Peyer's patch (tissue), 4 donors: ENCODE results near the gene G6PC2. TPM values are rescaled to one million over a fixed set of nuclear protein-coding genes. Genes with fewer than 3 reads are reported as not detected.

Experiments used
- DNase-seq, 3 donors: peaks; one replicate each; pipeline ENCODE4 v3.0.0-alpha.2; 2017 to 2019
- H3K27ac ChIP-seq, 4 donors: fragments of 200-600 bp; sonication (generic); one replicate each; pipeline ENCODE4 v1.5.1; 2016 to 2019
- H3K27me3 ChIP-seq, 2 donors: fragments of 200-600 bp; sonication (generic); one replicate each; pipeline ENCODE4 v1.5.1; 2019
- H3K36me3 ChIP-seq, 3 donors: fragments of 200-600 bp; sonication (generic); one replicate each; pipeline ENCODE4 v1.5.1; 2016 to 2019
- H3K4me1 ChIP-seq, 4 donors: fragments of 200-600 bp; sonication (generic); one replicate each; pipeline ENCODE4 v1.5.1; 2016 to 2019
- H3K4me3 ChIP-seq, 4 donors: fragments of 200-600 bp; sonication (generic); 1 replicate in 3 of 4; 2 replicates in 1 of 4; pipeline ENCODE4 v1.5.1; 2016 to 2019; ENCODE audit warnings: mild to moderate bottlenecking in 1 of 4
- H3K9me3 ChIP-seq, 4 donors: fragments of 200-600 bp; sonication (generic); one replicate each; pipeline ENCODE4 v1.5.1; 2016 to 2019; ENCODE audit warnings: mild to moderate bottlenecking in 1 of 4
- POLR2A ChIP-seq, 2 donors: fragments of 450-650 bp; IDR thresholded peaks; one replicate each; pipeline ENCODE4 v1.5.1; 2017; ENCODE audit warnings: antibody characterized with exemption in 2 of 2, mild to moderate bottlenecking in 2 of 2, moderate library complexity in 2 of 2
- total RNA-seq, 4 donors: library from RNA; depleted of rRNA; stranded (reverse); fragments of >200 nt; gene quantifications; one replicate each; pipeline ENCODE4 v1.1.0, GENCODE V29; 2016
- TF ChIP-seq, protein P1 (sequence below), 6 experiments: fragments of 450-650 bp in 4 of 6; fragments of 200-600 bp in 2 of 6; sonication (generic) in 1 of 6; IDR thresholded peaks; one replicate each; pipeline ENCODE4 v1.5.1; 2017 to 2019; ENCODE audit warnings: antibody characterized with exemption in 6 of 6, mild to moderate bottlenecking in 3 of 6, moderate library complexity in 1 of 6

Gene G6PC2
- total RNA-seq, 4 donors from 2014 or later: not detected

DNA sequence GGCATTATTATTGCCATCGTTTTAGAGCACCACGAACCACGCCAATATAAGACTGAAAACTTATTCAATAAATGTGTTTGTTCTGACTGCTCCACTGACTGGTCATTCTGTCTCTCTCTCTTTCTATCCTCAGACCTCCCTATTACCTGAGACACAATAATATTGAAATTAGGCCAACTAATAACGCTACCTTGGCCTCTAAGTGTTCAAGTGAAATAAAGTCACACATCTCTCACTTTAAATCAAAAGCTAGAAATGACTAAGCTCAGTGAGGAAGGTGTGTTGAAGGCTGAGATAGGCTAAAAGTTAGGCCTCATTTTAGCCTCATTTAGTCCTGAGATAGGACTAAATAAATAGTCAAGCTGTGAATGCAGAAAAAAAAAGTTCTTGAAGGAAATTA lies 38.8 kb downstream of the G6PC2 start:
- Histone ChIP-seq H3K27me3 (no peaks in the 10 kb centered on the region), H3K36me3 (no peaks in the 10 kb centered on the region), H3K9me3 (no peaks in the 10 kb centered on the region), H3K4me3 (no peak overlapping the region), H3K27ac (no peak overlapping the region), H3K4me1 (no peaks in the 10 kb centered on the region)
- DNase-seq: no peak
- no peak for TF ChIP-seq POLR2A (IDR thresholded peaks at IDR 0.05)
- TF ChIP-seq, protein P1, sequence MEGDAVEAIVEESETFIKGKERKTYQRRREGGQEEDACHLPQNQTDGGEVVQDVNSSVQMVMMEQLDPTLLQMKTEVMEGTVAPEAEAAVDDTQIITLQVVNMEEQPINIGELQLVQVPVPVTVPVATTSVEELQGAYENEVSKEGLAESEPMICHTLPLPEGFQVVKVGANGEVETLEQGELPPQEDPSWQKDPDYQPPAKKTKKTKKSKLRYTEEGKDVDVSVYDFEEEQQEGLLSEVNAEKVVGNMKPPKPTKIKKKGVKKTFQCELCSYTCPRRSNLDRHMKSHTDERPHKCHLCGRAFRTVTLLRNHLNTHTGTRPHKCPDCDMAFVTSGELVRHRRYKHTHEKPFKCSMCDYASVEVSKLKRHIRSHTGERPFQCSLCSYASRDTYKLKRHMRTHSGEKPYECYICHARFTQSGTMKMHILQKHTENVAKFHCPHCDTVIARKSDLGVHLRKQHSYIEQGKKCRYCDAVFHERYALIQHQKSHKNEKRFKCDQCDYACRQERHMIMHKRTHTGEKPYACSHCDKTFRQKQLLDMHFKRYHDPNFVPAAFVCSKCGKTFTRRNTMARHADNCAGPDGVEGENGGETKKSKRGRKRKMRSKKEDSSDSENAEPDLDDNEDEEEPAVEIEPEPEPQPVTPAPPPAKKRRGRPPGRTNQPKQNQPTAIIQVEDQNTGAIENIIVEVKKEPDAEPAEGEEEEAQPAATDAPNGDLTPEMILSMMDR (IDR thresholded peaks at IDR 0.05): no peak

DNA sequence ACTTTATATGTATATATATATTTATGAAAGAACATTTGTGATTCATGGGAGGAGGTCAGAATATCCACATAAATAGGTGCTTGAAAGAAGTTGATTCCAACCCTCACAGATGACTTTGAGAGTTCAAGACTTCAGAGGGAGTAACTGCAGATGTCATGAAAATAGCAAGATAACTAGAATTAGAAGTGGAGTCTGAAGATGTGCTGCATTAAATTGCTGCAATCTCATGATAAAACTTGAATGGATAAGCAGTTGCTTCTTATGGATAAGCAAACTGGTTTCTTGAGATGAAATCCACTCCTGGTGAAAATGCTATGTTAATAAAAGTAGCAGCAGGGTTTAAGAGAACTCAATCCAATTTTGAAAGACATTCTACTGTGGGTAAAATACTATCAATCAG lies 40.2 kb downstream of the G6PC2 start:
- Histone ChIP-seq H3K36me3 (no peaks in the 10 kb centered on the region), H3K4me1 (no peaks in the 10 kb centered on the region), H3K27me3 (no peaks in the 10 kb centered on the region), H3K27ac (no peak overlapping the region), H3K9me3 (no peaks in the 10 kb centered on the region), H3K4me3 (no peak overlapping the region)
- no peak for DNase-seq
- TF ChIP-seq, protein P1 (IDR thresholded peaks at IDR 0.05): no peak
- no peak for TF ChIP-seq POLR2A (IDR thresholded peaks at IDR 0.05)

DNA sequence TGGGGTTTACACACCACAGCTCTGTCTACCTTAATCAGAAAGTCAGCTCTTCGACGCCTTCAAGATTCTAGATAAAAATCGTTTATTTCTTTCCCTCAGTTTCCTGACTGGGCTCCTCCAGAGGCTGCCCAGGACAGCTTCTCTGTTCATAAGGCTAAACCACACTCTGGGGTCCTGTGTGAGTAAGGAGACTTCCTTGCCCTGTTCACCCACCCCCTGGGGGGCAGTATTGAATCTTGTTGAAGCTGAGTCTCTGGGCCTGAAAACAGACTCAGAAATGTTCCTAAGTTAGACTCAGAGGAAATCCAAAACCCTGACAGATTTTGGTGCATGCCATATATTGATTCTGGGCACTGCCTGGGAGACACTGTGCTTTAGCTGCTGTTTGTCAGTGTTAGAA lies 43.0 kb downstream of the G6PC2 start:
- Histone ChIP-seq H3K9me3 (no peaks in the 10 kb centered on the region), H3K4me3 (no peak overlapping the region), H3K4me1 (no peaks in the 10 kb centered on the region), H3K36me3 (no peaks in the 10 kb centered on the region), H3K27me3 (no peaks in the 10 kb centered on the region), H3K27ac (no peak overlapping the region)
- TF ChIP-seq, protein P1 (IDR thresholded peaks at IDR 0.05): no peak
- DNase-seq: no peak

DNA sequence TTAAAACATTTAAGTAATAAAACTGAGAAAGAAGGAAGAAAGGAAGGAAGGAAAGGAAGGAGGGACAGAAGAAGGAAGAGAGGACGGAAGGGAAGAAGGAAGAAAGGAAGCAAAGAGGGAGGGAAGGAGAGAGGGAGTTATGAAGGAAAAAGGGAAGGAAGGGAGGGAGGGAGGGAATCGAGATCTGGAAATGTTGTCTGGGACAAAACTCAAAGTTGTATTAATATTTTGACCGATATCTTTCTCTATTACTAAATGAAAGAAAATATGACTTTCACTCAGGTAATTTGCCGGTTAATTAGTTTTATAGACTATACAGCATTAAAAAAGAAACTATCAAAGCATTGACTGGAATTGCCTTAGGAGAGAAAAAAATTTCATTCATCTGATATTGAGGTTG lies 44.4 kb downstream of the G6PC2 start:
- DNase-seq: no peak
- no peaks in the 10 kb centered on the region for H3K9me3 ChIP-seq
- no peak overlapping the region for H3K4me3 ChIP-seq
- H3K27ac ChIP-seq: no peak overlapping the region
- no peaks in the 10 kb centered on the region for H3K27me3 ChIP-seq
- no peaks in the 10 kb centered on the region for H3K36me3 ChIP-seq
- TF ChIP-seq, protein P1 (IDR thresholded peaks at IDR 0.05): no peak
- no peak for TF ChIP-seq POLR2A (IDR thresholded peaks at IDR 0.05)
- H3K4me1 ChIP-seq: no peaks in the 10 kb centered on the region

DNA sequence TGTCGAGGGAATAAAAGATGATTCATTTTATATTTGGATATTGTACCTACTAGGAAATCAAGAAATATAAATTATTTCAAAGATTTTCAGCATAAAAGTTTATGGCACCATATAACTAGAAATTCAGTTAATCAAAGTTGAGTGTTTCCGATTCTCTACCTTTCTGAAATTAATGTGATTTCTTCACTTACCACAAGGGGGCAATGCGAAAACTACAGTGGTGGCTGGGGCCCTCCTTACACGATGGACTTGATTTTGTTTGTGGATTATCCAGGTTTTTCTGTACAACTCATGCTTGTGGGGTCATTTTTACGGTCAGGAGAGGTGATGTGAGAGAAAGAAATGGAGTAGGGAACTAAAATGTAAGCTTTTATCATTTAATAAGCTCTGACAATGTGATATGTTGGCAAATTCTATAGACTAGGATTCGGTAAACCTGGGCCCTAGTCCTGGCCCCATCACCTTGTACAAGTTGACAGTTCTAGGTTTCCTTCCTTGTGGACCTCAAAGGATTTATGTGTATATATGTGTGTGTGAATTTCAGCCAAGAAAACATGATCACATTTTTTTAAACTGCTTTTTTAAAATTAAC lies 47.6 kb downstream of the G6PC2 start:
- Histone ChIP-seq H3K4me3 (no peak overlapping the region), H3K36me3 (no peaks in the 10 kb centered on the region), H3K9me3 (no peaks in the 10 kb centered on the region), H3K27me3 (no peaks in the 10 kb centered on the region), H3K27ac (no peak overlapping the region), H3K4me1 (no peaks in the 10 kb centered on the region)
- TF ChIP-seq, protein P1 (IDR thresholded peaks at IDR 0.05): peak in 5 of 6 experiments; percentile 22 to 58 (median 57)
- no peak for TF ChIP-seq POLR2A (IDR thresholded peaks at IDR 0.05)
- no peak for DNase-seq

DNA sequence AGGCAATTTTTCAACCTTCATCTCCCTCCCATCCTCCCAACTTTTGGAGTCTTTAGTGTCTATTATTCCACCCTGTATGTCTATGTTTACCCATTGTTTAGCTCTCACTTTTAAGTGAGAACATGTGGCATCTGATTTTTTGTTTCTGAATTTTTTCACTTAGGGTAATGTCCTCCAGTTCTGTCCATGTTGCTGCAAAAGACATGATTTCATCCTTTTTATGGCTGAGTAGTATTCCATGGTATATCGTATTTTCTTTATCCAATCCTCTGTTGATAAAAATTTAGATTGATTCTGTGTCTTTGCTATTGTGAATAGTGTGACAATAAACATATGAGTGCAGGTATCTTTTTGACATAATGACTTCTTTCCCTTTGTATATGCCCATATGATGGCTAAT lies 48.2 kb downstream of the G6PC2 start:
- Histone ChIP-seq H3K27ac (no peak overlapping the region), H3K36me3 (no peaks in the 10 kb centered on the region), H3K9me3 (no peaks in the 10 kb centered on the region), H3K4me3 (no peak overlapping the region), H3K4me1 (no peaks in the 10 kb centered on the region), H3K27me3 (no peaks in the 10 kb centered on the region)
- DNase-seq: no peak
- no peak for TF ChIP-seq POLR2A (IDR thresholded peaks at IDR 0.05)
- TF ChIP-seq, protein P1 (IDR thresholded peaks at IDR 0.05): no peak
